Inflammatory macrophage (primary cell): ENCODE data around the gene WDR86.

ENCODE experiments used
- DNase-seq, 2 donors: peaks; one replicate each; pipeline ENCODE4 v3.0.0-alpha.2; 2020 to 2022

WDR86 gene

DNA sequence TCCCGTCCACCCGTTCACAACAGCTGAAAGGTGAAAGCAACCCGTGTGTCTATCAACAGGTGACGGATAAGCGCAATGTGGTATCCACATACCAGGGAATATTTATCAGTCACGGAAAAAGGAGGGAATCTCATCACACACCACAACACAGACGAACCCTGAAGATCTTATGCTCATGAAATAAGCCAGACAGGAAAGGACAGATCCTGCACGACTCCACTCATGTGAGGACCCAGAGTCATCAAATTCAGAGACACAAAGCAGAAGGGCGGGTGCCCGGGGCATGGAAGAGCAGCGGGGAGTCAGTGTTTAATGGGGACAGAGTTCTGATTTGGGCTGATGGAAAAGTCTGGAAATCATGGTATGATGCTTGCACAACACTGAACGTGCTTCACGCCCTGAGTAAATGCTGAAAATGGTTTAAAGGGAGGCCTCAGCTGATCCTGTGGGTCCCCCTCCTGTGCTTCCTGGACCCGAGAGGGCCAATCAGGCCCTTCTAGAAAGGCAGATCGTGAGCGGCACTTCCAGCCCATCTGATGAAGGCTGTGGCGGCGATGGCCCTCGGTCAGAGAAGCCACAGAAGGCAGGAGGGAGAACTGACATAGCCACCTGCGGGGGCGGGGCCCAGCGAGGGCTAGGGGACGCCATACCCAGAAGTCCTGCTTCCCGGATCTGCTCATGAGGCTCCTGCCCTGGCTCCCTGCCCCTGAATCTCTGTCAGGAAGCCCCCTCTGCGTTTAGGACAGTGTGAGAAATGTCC, 19.1 kb downstream of the WDR86 start:
- no peak for DNase-seq

DNA sequence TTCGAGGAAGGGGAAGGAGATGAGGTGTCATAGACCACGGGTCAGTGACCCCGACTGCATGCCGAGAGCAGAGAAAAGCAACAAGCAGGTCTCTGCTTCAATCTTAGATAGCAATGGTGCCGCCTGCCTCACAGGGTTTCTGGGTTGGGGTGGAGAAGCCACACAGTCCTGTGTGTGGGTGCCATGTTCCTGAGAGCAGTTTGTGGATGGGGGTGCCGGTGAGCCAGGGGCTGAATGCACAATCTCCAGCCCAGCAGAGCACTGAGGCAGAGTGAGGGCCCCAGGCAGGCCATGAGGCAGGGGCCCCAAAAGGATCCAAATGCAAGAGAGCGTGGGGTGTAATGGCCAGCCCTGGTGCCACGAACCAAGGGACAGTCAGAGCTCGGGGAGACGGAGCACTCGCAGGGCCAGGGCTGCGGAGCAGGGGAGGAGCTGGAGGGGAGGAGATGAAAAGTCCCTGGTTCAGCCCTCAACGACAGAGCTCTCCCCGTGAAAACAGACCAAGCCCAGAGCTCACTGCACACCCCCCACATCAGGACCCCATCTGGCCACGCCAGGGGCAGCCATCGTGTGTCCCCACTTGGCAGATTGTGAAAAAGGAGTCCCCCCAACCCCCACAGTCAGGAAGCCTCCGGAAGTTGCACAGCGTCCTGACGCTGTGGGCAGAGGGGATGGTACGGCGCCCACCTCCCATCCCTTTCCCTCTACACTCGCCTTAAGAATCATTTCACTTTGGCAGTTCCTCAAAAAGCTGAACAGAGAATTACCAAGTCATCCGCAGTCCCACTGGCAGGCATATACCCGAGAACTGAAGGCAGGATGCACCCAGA, 19.9 kb downstream of the WDR86 start:
- DNase-seq, result peak; percentile 29 to 37

DNA sequence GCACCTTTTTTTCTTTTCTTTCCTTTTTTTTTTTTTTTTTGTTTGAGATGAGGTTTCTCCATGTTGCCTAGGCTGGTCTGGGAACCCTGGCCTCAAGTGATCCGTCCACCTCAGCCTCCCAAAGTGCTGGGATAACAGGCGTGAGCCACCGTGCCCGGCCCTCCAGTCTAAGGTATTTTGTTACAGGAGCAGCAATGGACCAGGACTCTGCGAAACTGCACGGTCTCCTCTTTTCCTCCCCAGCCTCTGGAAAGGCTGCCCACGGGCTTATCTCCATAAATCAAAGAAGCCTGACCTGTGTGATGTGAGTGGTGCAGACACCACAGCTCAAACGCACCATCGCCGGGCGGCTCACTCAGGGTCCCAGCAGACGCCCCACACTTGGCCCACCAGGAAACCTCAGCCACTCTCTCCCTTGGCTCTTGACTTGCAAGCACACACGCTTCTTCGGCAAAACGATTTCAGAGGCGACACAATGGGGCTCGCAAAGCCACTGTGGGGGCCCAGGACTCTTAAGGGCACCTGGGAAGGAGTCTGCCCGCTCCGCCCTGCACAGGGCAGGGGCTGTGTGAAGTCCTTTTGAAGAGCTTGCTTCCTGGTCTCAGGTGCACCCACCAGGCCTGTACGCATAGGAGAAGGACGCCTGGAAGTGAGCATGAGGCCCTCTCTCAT, 20.6 kb downstream of the WDR86 start:
- no peak for DNase-seq

DNA sequence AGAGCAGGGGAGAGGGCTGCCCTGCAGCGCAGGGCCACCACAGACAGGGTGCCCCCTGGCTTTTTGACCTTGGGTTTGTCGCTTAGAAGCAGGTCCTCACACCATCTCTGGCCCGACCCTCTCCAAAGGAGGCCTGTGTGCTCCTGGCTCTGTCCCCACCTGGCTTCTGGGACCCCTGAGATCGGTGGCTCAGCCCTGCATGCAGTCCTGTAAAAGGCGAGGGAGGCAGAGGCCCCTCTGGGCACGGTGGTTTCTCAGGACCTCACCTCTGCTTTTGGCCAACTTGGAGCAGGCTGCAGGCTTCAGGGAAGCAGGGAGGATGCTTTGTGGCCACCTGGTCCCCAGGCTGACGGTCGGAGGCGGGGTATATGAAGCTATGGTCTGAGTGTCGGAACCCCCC, 21.4 kb downstream of the WDR86 start:
- DNase-seq, result no peak

DNA sequence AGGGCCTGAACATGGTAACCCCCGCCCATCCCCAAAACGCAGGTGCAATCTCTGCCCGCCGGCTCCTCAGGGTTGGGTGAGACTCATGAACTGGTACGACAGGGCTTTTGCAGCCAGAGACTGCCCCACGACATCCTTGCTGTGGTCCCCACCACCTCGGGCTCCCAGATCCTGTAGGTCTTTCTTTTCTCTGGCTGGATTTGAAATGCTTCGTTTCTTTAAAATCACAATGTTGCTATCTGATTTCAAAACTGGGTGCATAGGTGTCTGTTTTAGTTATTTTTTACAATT, 21.9 kb downstream of the WDR86 start:
- DNase-seq, result no peak

DNA sequence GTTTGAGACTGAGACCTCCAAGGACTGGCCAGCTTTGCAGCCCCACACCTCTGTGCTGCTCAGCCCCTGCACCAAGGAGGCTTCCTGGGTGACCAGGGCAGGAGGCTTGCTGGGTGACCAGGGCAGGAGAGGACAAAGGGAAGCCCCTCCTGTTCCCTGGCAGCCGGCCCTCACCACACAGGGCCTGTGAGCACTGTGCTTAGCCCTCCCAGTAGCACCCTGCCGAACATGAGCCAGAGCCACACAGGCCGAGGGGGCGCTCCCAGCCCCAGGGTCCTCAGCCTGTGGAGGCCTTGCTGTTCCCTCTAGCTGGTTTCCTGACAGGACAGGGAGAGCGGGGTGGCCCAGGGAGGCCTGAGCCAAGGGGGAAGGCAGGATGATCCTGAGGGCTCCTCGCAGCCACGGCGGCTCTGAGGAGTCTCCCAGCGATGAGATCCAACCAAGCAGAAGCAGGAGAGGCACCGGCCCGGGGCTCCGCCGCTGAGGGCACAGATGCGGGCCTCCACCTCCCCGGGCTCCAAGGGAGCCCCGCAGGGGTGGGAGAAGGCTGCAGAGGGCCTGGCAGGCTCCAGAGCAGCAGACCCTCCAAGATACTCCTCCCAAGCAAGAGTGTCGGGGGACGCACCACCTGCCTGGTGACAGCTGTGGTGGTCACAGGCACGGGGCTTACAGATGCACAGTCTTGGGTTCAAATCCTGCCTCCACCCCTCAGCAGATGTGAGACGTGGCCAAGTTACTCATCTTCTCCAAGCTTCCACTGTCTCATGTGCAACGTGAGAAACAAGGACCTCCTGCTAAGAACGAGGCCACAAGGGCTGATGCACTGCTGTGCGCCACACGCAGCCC, 22.5 kb downstream of the WDR86 start:
- no peak for DNase-seq

DNA sequence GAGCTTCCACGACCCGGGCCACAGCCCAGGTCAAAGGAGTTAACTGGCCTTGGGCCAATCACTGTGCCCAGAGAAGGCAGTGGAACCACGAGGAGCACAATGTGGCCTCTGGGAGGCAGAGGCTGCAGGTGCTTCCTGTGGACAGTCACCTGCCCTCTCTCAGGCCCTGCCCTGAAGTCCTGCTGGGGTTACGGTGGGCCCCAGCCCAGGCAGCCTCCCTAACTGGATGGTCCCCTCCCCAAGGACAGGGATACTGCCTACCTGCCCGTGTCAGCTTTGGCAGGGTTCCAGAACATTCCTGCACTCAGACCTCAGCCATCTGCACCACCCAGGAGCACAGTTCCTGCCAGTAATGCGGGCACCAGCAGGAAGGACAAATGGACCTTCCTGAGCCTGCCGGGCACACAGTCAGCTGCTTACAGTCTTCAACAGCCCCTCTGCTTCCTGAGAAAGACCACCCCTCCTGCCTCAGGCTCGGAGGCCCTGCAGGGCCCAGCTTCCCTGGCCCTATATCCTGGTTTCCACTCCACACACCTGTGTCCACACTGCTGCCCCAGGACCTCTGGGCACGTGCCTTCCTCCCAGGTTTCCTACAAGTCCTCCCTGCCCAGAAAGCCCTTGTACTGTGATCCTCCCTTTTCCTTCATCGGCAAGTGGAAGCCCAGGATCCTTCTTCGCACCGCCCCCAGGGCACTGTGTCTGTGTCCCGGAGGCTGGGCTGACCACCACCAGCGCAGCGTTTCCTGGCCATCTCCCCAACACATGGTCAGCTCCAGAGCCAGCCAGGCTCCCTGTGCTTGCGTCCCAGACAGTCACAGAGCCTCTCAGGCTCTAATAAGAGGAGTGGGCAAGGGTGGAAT, 23.3 kb downstream of the WDR86 start:
- DNase-seq, result no peak

DNA sequence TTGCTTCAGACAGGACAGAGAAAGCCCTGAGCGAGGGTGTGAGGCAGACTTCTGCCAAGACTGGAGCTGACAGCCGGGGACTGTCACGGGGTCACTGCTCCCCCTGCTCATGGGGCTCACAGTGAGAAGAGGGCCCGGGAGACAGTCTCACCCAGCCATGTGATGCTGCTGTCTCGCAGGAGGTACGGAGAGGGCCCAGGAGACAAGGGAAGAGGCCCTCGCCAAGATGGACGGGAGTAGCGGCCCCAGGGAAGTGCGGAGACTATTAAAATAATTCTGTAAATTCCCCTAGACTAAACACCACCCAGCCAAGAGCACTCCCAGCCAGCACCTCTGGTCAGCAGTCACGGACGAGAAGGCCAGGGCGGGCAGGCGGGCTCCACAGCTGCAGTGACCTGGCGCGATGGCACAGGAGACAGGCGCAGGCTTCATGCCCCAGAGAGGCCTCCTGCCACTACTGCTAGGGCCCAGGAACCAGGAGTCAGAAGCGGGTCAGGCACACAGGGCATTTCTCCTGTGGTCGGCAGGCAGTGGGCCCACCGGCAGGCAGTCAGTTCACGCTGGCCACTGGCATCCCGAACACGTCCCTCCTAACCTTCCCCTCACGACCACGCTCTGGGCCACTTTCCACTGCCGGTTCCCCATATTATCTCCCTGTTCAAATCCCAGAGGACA, 24.1 kb downstream of the WDR86 start:
- DNase-seq, result no peak

DNA sequence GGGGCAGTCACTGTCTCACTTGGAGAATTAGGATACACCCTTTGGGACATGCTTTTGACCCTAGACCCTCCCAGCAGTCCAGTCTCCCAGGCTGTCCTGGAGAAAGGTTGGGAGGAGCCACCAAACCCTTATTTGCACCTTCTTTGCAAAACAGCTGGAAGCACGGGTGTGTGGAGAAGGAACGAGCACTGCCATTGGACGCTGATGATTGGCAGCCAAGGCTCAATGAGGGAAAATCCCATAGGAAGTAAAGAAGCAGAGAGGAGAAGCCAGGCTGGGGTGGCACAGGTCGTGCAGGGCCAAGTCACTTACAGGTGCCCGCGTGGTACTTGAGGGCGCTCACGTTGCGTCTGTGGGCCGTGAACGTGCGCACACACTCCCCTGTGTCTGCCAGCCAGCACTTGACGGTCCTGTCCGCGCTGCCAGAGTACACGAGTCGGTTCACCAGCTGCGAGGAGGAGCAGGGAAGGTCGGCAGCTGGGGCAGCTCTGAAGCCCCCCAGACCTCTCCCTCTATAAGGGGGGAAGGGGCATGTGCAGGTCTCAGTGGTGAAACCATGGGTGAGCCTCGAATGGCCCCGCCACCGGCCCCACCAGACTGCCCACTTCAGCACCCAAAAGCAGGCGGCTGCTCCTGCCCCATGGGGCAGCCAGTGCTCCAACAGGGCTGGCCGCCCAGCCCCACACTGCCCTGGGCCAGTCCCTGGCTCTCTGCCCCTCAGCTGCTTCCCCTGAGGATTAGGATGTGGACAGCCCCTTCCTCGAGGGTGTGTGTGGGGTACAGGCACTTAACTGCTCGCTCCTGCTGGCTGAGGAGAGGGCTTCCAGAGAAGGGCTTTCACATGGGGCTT, 24.8 kb downstream of the WDR86 start:
- DNase-seq, result no peak

DNA sequence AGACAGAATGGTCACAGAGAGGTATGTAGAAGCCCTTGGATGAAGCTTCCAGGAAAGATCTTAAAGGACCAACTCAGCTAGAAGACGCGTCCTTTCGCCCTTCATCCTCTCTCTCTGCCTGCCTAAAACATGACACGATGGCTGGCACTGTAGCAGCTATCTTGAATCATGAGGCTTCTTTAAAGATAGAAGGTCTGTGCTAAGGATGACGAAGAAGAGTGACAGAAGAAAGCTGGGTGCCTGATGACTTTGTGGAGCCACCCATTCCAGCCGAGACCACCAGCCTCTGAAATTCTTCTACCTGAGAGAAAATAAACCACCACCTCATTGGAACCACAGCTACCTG, 25.5 kb downstream of the WDR86 start:
- no peak for DNase-seq

DNA sequence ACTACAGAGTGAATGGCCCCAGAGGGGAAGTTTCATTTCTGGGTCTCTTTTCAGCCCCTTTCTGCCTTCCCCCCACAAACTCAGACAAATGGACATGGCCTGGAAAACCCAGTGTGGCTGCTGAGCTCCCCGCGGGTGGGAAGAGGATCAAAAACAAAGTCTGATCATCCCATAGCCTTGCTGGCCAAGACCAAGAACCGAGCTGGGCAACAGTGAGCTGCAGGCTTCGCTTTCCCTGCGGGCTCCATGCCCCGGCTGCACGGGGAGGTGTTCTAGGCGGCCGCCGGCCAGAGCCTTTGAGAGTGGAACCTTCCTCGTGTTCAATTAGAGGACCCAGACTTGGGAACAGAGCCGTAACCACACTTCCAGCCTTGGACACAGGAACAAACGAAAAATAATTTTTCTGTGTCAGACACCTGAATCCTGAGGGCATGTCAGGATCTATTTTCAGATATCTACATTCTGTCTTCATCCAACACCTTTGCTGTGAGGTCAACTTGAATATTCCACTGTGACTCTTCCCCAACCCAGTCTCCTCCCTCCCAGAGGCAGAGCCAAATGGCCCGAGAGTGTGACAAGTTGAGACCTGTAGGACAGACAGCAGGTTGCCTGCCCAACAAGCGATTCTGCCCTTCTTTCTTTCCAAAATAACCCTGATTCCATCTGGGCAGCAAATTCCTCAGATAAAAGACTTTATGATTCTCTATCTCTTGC, 26.0 kb downstream of the WDR86 start:
- no peak for DNase-seq

DNA sequence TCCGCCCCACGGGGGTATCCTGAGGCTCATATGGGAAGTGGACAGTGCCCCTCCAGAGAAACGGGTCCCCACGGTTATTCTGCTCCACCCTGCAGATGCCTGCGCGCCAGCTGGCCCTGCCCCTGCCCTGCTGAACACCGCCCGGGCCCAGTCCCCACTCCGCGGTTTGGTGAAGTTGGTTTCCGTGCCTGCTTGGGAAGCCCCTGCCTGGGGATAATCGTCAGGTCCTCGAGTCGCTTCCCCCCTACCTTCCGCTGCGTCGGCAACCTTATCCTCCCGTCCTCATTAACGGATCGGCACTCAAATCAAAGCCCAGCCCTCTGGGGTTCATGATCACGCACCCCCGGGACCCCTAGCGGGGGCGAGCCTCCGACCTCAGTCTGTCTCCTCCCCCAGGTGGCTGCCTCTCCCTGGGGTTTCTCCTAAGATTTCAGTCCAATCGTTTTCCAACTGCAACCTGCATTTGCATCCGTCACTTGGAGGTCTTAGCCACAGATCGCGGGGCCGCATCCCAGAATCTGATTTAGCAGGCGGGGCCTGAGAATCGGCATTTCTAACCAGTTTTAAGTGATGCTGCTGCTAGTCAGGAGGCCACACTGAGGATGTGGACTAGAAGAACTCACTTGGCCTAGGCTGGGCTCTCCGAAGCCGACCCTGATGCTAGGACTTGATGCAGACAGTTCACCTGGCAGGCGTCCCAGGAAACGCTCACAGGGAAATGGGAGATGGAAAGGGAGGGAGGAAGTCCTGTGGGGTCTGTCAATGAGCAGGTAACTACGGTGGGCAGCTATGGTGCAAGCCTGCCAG, 27.6 kb downstream of the WDR86 start:
- DNase-seq, result no peak

DNA sequence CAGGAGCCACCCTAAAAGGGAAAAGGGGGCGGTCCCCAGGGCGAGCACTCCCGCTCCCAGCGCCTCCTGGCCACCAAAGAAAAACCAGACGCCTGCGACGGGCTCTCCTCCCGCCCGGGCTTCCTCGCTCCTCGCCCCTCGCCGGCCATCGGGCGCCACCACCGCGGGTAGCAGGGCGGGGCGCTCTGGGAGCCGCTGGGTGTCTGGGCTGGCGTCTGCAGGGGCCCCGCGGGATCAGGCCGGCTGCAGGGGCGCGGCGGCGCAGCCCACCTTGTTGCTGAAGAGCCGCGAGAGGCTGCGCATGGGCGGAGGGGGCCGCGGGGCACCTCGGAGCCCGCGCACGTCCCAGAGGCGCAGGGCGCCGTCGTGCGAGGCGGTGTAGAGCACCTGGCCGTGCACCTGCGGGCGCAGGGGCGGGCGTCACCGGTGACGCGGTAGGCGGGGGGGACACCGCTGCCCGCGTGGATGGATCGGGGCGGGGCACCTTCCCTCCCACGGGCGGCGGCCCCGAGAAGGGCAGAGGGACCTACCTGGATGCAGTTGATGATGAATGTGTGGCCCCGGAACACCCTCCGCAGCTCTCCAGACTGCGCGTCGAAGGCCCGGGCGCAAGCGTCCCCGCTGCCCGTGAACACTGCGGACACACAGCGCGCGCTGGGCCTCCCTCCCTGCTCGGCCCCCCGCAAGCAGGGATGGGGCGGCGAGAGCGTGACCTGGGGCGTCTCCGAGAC, 28.3 kb downstream of the WDR86 start:
- no peak for DNase-seq

DNA sequence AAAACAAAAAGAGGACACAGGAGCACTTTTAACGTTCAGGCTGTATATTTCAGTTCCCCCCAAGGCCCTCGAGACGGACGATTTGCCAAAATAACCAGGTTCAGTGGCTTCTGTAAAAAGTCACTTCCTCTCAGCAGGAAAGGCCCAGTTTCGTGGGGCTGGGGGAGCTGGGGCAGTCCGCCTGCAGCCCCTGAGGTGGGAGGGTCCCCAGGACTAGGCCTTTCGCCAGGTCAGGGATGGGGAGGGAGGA, 28.8 kb downstream of the WDR86 start:
- DNase-seq, result peak in 1 of 2 donors; percentile 16

DNA sequence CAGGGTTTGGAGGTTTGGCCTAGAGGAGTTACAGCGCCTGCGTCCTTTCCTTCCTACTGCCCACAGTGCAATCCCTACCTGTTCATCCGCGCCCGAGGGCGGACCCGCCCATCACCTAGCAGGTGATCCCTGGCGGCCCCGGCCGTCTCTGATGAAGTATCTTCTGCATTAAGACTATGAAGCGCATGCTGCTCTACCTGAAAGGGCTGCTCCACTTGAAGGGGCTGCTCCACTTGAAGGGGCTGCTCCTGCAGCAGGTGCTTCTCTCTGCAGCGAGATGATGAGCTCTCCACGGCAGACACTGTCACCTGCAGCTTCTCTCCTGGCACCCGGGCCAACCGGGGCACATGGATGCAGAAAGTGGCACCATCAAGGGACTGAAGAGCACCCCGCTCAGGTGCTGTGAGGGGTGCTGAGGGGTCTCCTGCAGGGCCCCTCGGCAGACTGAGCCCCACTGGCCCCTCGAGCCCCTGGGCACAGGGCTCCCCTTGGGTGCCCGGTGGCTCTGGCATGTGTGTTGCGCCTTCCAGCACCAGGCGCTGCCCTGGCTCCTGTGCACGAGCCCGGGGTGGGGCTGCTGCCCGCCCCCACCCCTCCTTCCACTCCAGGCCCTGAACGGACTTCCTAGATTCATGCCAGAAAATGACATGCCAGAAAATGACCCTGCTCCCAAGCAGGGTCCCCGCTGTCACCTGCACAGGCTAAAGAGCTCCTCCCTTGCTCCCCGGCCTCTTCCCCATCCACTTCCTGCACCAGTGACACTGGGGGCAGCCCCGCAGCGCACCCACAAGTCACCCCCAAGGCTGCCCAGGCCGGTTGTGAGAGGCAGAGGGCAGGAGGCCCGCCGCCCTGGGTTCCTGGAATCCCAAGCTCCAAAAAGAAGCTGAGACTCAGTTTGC, 29.4 kb downstream of the WDR86 start:
- no peak for DNase-seq

DNA sequence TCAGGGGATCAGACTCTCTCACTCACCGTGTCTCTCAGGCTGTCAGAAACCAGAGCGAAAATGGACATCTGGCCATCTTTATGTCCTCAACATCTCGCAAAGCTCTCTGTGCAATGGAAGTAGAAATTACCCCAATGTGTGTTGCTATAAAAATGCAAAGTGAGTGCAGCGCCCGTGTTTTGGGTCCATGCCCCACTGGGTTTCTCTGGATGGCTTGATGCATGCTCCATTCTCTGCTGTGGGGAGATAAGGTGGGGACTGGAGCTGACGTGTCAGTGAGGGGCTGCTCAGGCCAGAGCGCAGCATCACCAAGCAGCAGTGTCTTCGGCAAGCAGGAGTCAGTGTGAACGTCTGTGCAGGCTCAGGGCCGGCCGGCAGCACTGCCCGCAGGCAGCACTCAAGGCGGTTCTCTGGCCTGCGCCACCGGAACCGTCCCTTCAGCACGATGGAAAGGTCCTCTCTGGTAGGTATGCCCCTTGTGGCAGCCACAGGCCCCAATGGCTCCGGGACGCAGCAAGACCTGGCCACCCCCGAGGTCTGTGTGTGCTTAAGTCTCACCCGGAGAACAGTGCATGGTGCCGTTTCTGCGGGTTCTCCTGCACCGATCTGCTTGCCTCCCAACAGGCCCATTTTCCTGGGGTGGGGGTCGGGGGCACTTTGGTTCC, 30.2 kb downstream of the WDR86 start:
- DNase-seq, result no peak

DNA sequence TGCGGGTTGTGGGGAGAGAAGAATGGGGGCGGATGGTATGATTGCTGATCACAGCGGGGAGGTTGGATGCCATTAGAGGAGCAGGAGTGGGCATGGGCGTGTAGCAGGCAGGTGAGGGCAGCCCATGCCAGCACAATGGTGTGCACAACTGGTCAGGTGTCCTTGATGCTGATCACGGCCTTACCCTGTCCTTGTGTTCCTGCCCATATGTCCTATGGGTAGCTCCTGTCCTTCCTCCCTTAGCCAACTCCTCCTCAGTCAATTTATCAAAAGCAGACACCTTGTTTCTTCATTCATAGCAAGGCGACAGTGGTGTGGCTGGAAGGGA, 30.7 kb downstream of the WDR86 start:
- DNase-seq, result no peak
